NCI-H2029 (cell line): Measurements from ENCODE around the gene MAML2.

ENCODE experiments used
- DNase-seq: peaks from one replicate; lab custom pipeline; 2025; lab: John Stamatoyannopoulos, UW

MAML2 gene

GRCh38 chr11:96339706-96340554, 3.1 kb downstream of the MAML2 start:
- DNase-seq: no peak

GRCh38 chr11:96338910-96339705, 3.9 kb downstream of the MAML2 start:
- no peak for DNase-seq

DNA sequence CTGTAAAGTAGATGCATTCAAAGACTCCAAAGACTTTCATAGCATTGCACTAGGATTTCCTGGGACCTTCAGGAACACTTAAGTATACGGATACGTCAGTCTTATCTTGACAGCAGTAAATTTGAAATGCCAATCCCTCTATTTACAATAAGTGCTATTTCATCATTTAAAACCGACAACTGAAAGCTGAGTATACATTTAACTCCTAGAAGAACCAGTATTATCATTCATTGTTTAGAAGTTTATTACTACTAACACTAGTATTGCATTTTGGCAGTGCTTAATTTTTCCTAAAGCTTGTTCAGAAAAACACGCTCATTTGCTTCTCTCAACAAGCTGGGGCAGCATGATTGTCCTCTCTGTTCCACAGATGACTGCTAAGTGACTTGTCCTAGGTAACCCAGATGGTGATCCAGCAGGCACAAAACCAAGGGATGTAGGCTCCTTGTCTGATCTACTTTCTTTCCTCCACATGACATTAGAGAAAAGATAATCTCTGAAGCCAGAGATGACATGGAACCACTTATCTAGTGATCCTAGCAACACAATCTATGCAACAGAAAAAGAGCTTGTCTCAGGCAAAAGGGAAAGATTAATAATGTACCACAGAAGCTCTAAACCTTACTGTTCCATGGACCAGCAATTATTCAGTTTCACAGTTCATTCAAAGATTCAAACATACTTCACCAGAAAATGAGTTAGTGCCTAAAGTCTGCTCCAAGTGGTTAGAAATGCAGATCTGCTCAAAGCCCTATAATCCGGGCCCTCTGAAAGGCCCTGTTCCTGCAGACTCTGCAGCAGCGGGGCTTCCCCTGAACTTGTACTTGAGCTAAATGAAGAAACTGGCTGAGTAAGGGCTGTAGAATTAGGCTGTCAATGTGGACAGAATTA, 5.2 kb downstream of the MAML2 start:
- no peak for DNase-seq

DNA sequence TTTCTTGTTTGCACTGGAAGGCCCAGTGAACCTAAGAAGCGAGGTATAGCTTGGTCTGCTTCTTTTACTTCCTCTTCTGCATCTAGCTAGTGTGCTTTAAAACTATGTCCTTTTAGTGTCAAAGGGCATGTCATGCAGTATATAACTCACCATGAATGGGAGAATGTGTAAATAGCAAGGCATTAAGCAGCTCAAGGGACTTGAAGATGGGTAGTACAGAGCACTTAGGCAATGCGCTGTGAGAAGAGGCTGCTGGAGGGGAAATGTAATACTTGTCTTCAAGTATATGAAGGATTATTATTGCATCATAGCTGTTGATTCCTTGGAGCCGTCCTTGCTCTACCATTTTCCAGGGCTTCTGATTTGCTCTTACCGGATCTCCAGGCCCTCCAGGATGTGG, 7.6 kb downstream of the MAML2 start:
- no peak for DNase-seq

GRCh38 chr11:96334219-96334618, 8.8 kb downstream of the MAML2 start:
- DNase-seq: no peak

DNA sequence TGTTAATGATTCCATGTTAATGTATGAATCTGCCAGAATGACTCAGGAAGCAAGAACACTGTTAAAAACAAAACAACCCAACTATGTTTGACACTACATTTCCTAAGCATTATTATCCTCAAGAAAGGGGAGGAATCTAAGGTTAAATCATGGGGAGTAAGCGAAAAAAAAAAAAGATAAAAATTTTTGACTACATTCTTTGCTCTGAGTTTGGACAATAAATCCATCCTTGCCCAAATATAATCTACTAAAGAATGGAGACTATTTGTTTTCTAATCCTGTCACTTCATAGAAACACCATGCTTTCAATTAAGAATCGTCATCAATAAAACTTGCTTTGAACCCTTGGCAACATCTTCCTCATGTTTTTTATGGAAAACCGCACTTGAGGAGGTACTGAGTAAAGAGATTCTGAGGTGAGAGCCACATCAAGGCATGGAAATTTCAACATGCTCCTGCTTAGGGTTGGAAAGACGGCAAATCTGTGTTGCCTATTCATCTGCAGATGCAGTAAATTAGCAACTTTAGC, 9.7 kb downstream of the MAML2 start:
- DNase-seq: no peak

DNA sequence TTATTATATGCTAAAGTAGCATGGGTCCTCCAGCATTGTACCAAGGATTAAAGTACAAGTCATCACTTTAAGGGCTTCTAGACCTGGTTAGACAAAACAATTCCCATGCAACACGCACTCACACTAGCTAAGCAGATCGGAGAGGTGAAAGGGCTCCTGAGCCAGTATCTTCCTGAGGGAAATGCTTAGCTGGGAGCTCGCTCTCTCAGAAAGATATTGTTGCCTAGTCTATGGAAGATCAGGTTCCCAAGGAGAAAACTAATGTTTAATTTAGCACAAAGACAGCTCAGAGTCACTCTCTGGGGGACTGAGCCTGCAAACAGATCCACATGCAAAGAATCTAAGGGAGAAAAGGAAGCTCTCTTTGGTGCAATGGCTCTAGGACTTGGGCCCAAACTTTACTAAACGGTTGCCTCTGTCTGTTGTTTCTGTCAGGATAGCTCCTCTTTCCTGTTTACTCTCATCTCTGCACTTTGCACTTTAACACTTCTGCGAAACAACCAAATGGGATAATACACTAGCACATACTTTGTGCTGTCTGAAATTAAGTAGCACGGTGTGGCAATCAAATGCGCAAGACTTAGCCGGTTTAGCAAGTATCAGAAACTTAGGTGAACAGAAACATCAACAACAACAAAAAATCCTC, 10.7 kb downstream of the MAML2 start:
- DNase-seq: no peak

DNA sequence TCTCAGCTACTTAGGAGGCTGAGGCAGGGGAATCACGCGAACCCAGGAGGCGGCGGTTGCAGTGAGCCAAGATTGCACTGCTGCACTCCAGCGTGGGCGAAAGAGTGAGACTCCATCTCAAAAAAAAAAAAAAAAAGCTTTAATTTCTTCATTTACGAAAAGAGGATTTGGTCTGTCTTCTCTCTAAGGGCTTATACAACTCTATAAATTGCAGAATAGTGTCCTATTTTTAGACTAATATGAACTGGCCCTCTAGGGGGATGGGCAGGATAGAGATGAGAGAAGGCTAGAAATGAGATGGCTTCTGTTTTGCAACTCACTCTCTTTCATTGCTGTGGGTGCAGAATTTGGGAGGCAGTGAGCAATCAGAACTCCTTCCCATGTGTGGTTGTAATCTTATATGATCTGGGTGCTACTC, 11.3 kb downstream of the MAML2 start:
- DNase-seq: no peak

DNA sequence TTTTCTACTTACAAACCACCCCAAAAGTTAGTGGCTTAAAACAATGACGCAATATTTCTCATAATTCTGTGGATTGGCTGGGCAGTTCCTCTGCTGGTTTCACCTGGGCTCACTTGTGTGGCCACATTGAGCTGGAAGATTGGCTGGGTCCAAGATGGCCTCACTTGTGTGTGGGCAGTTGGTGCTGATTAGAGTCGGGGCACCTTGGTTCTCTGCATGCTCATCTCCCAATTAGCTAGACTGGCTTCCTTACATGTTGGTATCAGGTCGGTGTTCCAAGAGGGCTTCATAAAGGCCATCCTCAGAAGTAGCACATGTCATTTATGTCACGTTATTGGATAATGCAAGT, 12.5 kb downstream of the MAML2 start:
- no peak for DNase-seq

- no peak for DNase-seq
These were observed 13.0 kb downstream of the MAML2 start for GRCh38 chr11:96329855-96330510.

- DNase-seq: no peak
These were observed 13.6 kb downstream of the MAML2 start for GRCh38 chr11:96329419-96329818.

DNA sequence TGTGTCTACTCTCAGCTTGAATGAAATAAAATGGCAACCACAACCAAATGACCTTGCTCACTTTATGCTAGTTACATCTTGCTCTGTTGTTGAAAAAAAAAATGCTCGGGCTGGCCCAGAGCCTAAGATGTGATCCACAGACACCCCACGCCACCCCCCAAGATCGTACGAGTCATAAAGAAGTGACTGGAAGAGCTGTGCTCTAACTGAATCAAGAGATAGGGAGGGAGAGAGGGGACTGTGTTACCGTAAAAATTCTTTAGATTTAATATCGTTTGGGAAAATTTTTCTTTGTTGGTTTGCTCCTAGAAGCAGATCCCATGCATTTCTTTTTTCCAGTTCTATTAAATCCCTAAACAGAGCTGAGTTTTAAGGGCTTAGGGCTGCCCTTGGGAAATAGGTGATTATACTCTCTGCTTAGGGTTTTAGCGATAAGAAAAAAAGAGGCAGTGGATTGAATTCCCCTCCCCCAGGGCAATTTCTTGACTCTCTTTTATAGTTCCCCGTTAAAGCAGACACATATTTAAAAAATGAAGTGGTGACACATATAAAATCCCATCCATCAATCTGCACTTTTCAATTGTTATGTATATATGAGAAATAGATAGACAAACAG, 14.5 kb downstream of the MAML2 start:
- no peak for DNase-seq

GRCh38 chr11:96326959-96327358, 16.0 kb downstream of the MAML2 start:
- DNase-seq: no peak

GRCh38 chr11:96324912-96325311, 18.1 kb downstream of the MAML2 start:
- DNase-seq: no peak

GRCh38 chr11:96323642-96323985, 19.4 kb downstream of the MAML2 start:
- DNase-seq: no peak

GRCh38 chr11:96322775-96323641, 20.0 kb downstream of the MAML2 start:
- no peak for DNase-seq

GRCh38 chr11:96321091-96321490, 21.9 kb downstream of the MAML2 start:
- DNase-seq: no peak

- DNase-seq: no peak
These were observed 22.9 kb downstream of the MAML2 start for GRCh38 chr11:96319898-96320656.

- no peak for DNase-seq
These were observed 24.1 kb downstream of the MAML2 start for GRCh38 chr11:96318850-96319249.
